DOHH2 (cell line): ENCODE results near the gene LHX3.

Experiments
- H3F3A ChIP-seq: fragments of 200-600 bp; sonication (generic), shearing (Covaris generic); 2 replicates; pipeline ENCODE4 v1.6.0; 2016; ENCODE audit warnings: antibody characterized with exemption, mild to moderate bottlenecking; ENCODE audit not compliant: control insufficient read depth, insufficient read depth
- H3K27ac ChIP-seq: fragments of 200-600 bp; sonication (generic); 2 replicates; pipeline ENCODE4 v1.5.1; 2014; ENCODE audit warnings: low read depth, mild to moderate bottlenecking, low read length, moderate library complexity
- H3K27me3 ChIP-seq: fragments of 200-600 bp; sonication (generic); 2 replicates; pipeline ENCODE4 v1.6.1; 2014; ENCODE audit warnings: mild to moderate bottlenecking, low read length, mixed read lengths; ENCODE audit not compliant: control insufficient read depth
- H3K36me3 ChIP-seq: fragments of 200-600 bp; sonication (generic); 2 replicates; pipeline ENCODE4 v1.6.1; 2014; ENCODE audit warnings: mild to moderate bottlenecking, low read length, moderate library complexity, mixed read lengths; ENCODE audit not compliant: control insufficient read depth
- H3K4me1 ChIP-seq: fragments of 200-600 bp; sonication (generic); 2 replicates; pipeline ENCODE4 v1.6.1; 2014; ENCODE audit warnings: mild to moderate bottlenecking, low read length, mixed read lengths; ENCODE audit not compliant: control insufficient read depth
- H3K4me2 ChIP-seq: fragments of 200-600 bp; sonication (generic); 2 replicates; pipeline ENCODE4 v1.6.0; 2014; ENCODE audit warnings: mild to moderate bottlenecking, low read length, moderate library complexity
- H3K4me3 ChIP-seq: fragments of 200-600 bp; sonication (generic); 2 replicates; pipeline ENCODE4 v1.5.1; 2014; ENCODE audit warnings: mild to moderate bottlenecking, low read length, mixed read lengths
- H3K79me2 ChIP-seq: fragments of 200-600 bp; sonication (generic); 2 replicates; pipeline ENCODE4 v1.6.1; 2014; ENCODE audit warnings: mild to moderate bottlenecking, low read length, mixed read lengths; ENCODE audit not compliant: control insufficient read depth
- H3K9me2 ChIP-seq: fragments of 200-600 bp; sonication (generic); replicated peaks from 2 replicates; pipeline ENCODE4 v1.6.1; 2014; ENCODE audit warnings: mild to moderate bottlenecking, low read length, mixed read lengths; ENCODE audit not compliant: control insufficient read depth
- H3K9me3 ChIP-seq: fragments of 200-600 bp; sonication (generic); 2 replicates; pipeline ENCODE4 v1.6.1; 2014; ENCODE audit warnings: antibody characterized with exemption, low read length, mixed read lengths; ENCODE audit not compliant: control insufficient read depth, insufficient read depth
- H4K20me1 ChIP-seq: fragments of 200-600 bp; sonication (generic); 2 replicates; pipeline ENCODE4 v1.6.0; 2014; ENCODE audit warnings: low read depth, mild to moderate bottlenecking, antibody characterized with exemption, low read length, moderate library complexity; ENCODE audit not compliant: control insufficient read depth, insufficient read depth
- CTCF ChIP-seq: fragments of 200-600 bp; sonication (generic); IDR thresholded peaks from one replicate; pipeline ENCODE4 v1.5.1; 2014; ENCODE audit warnings: antibody characterized with exemption, mild to moderate bottlenecking, low read depth, low read length; ENCODE audit not compliant: poor library complexity, severe bottlenecking
- EZH2phosphoT487 ChIP-seq: fragments of 200-600 bp; sonication (generic); IDR thresholded peaks from 2 replicates; pipeline ENCODE4 v1.6.1; 2017; ENCODE audit warnings: borderline replicate concordance, mild to moderate bottlenecking, antibody characterized with exemption, low read length, moderate library complexity, mixed read lengths

LHX3 gene

DNA sequence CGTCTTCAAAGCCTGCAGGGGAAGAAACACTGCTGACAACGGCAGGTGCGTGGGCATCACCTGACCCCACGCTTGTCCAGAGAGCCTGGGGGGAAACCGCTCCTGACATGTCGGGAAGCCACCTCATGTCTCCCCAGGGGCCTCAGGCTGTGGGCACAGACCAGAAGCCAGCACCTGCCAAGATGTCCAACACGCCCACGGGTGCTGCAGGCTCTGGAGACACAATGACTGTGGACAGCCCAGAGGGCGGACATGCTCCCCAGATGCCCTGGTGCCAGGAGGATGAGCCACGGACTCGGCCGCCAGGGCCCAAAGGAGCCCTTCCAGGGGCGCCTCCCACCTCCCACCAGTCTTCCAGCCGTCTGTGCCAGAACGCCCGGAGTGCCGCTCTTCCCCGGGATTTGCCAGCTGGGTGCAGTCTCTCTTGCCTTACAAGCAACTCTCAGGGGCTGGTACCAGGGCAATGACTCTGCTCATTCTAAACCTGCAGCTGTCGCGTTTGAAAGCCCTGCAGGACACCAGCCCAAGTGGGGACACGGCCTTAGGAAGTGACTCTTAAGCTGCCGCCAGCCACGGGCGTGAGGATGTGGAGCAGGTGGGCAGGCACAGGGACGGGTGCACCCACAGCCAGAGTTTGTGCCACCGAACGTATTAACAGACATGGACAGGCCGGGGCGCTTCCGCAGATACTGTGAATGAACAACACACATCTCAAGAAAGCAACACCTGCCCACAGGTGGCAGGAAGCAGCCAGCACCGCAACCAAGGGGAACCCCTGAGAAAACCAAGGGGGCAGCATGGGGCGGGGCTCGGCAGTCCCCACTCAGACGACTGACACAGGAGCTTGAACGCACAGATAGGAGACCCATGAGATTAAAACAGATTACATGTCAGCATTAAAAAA, 6.8 kb upstream of the LHX3 start:
- peaks cover 98% of the 10 kb centered on the region for H3K36me3 ChIP-seq
- H3K4me2 ChIP-seq, result no peak overlapping the region
- TF ChIP-seq EZH2phosphoT487, result no peak
- TF ChIP-seq CTCF, result no peak

GRCh38 chr9:136211006-136211405, 6.1 kb upstream of the LHX3 start:
- Histone ChIP-seq H3K9me3 (no peaks in the 10 kb centered on the region), H3F3A (peaks cover 16% of the 10 kb centered on the region), H3K4me3 (no peak overlapping the region), H3K27ac (no peak overlapping the region), H3K79me2 (no peaks in the 10 kb centered on the region; the same call in 1 of the 2 replicates), H3K4me2 (no peak overlapping the region), H3K4me1 (peaks cover 39% of the 10 kb centered on the region), H3K36me3 (peaks cover 96% of the 10 kb centered on the region), H3K9me2 (no peaks in the 10 kb centered on the region), H4K20me1 (0 out of 2 replicates have a peak, but pooled peaks cover 15% of the 10 kb centered on the region), H3K27me3 (no peaks in the 10 kb centered on the region)
- TF ChIP-seq CTCF, result no peak
- no peak for TF ChIP-seq EZH2phosphoT487

More for the DNA sequence above, 6.8 kb upstream of the LHX3 start:
- no peaks in the 10 kb centered on the region for H3K27me3 ChIP-seq
- no peaks in the 10 kb centered on the region for H3K9me3 ChIP-seq
- no peak overlapping the region for H3K4me3 ChIP-seq
- no peaks in the 10 kb centered on the region; the same call in 1 of the 2 replicates for H3K79me2 ChIP-seq
- no peak overlapping the region for H3K27ac ChIP-seq
- H4K20me1 ChIP-seq, result 0 out of 2 replicates have a peak, but pooled peaks cover 12% of the 10 kb centered on the region
- H3K9me2 ChIP-seq, result no peaks in the 10 kb centered on the region
- H3F3A ChIP-seq, result peaks cover 14% of the 10 kb centered on the region
- H3K4me1 ChIP-seq, result peaks cover 46% of the 10 kb centered on the region

DNA sequence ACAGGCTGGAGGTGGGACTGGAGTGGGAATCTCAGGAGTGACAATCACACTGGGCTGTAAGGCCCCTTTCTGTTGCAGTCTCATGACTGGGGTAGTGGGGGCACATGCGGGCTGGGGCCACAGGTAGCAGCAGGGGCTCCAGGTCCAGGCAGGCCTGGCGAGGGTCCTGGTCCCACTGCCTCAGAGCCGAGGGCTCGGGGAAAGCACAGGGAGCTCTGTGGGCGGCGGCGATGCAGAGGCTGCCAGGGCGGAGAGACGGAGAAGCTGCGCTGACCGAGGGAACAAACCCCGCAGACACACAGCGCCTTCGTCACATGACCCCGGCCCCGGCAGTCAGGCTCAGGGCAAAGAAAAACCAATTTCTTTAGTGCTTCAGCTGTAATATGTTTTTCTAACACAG, 5.3 kb upstream of the LHX3 start:
- Histone ChIP-seq H3K9me3 (no peaks in the 10 kb centered on the region), H3K36me3 (peaks cover 95% of the 10 kb centered on the region), H3K27ac (no peak overlapping the region), H3K4me1 (peaks cover 36% of the 10 kb centered on the region), H3K9me2 (no peaks in the 10 kb centered on the region), H3K4me2 (no peak overlapping the region), H3F3A (peaks cover 16% of the 10 kb centered on the region), H4K20me1 (peaks cover 18% of the 10 kb centered on the region; the same call in 1 of the 2 replicates), H3K79me2 (no peaks in the 10 kb centered on the region; the same call in 1 of the 2 replicates), H3K4me3 (no peak overlapping the region), H3K27me3 (no peaks in the 10 kb centered on the region)
- no peak for TF ChIP-seq EZH2phosphoT487
- no peak for TF ChIP-seq CTCF
